ENCODE measurements around the gene HSD11B1L. TPM values are rescaled to one million over a fixed set of nuclear protein-coding genes. Genes with fewer than 3 reads are reported as not detected.

HSD11B1L gene
- total RNA-seq, 1 experiment from 2014 or later: 10.9 TPM

DNA sequence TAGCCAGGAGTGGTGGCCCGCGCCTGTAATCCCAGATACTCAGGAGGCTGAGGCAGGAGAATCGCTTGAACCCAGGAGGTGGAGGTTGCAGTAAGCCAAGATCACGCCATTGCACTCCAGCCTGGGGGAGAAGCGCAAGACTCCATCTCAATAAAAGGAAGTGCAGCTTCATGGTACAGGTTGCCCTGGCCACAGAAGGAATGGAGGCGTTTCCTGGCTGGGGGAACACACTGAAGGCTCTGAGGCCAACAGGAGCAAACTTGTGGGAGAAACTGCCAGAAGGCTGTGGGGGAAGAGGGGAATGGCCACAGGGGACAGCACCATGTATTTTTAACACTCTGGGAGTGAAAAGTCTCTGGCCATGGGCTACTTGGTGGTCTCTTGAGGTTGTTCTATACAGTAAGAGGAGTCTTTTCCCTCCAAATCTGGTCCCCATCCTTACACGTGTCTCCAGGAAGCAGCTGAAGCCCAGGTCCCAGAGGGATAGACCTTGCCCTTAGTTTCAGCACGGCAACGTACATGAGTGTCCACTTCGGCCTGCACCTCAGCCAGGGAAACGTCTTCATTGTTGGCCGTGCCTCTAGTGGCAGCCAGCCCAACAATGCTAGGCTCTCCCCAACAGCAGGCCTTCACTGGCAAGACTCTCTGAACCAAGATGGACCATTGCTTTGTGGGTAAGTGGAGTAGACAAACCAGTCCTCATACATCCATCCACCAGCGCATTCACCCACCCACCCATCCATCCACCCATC is 7.9 kb upstream of the HSD11B1L start:
- intact Hi-C loops (cut with micrococcal nuclease): no loop called here
- Histone ChIP-seq H3K27me3 (ENCODE audit: low read length) (no peaks in the 10 kb centered on the region), H3K4me2 (ENCODE audit: low read length) (no peak overlapping the region), H4K20me1 (ENCODE audit: low read length) (no peaks in the 10 kb centered on the region), H3K79me2 (ENCODE audit: low read length) (no peaks in the 10 kb centered on the region), H3K27ac (ENCODE audit: low read length) (no peak overlapping the region), H3K9me2 (replicated peaks; ENCODE audit: low read length) (no peaks in the 10 kb centered on the region), H3K4me1 (ENCODE audit: insufficient read depth, low read length) (no peaks in the 10 kb centered on the region), H2AFZ (ENCODE audit: low read length) (no peak overlapping the region), H3K36me3 (ENCODE audit: low read depth, low read length) (peaks cover 17% of the 10 kb centered on the region), H3K9ac (ENCODE audit: low read length) (no peak overlapping the region), H3F3A (ENCODE audit: low read length, unreplicated experiment) (no peaks in the 10 kb centered on the region), H3K4me3 (ENCODE audit: low read length) (no peak overlapping the region), H3K9me3 (ENCODE audit: low read length) (no peaks in the 10 kb centered on the region)
- ATAC-seq (no peak), DNase-seq (no peak)
- ChIA-PET CTCF (no interaction called here), POLR2A (ENCODE audit: unreplicated experiment) (no interaction called here)
- TF ChIP-seq EZH2phosphoT487 (IDR thresholded peaks at IDR 0.05; ENCODE audit: borderline replicate concordance, low read length) (no peak), EZH2 (IDR thresholded peaks at IDR 0.05; ENCODE audit: low read length, unreplicated experiment) (no peak)
- TF ChIP-seq, protein P1, sequence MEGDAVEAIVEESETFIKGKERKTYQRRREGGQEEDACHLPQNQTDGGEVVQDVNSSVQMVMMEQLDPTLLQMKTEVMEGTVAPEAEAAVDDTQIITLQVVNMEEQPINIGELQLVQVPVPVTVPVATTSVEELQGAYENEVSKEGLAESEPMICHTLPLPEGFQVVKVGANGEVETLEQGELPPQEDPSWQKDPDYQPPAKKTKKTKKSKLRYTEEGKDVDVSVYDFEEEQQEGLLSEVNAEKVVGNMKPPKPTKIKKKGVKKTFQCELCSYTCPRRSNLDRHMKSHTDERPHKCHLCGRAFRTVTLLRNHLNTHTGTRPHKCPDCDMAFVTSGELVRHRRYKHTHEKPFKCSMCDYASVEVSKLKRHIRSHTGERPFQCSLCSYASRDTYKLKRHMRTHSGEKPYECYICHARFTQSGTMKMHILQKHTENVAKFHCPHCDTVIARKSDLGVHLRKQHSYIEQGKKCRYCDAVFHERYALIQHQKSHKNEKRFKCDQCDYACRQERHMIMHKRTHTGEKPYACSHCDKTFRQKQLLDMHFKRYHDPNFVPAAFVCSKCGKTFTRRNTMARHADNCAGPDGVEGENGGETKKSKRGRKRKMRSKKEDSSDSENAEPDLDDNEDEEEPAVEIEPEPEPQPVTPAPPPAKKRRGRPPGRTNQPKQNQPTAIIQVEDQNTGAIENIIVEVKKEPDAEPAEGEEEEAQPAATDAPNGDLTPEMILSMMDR (conservative IDR thresholded peaks at IDR 0.05; ENCODE audit: low read depth, low read length): no peak
- no TSS peak for BruUV-seq (replicated peaks)

DNA sequence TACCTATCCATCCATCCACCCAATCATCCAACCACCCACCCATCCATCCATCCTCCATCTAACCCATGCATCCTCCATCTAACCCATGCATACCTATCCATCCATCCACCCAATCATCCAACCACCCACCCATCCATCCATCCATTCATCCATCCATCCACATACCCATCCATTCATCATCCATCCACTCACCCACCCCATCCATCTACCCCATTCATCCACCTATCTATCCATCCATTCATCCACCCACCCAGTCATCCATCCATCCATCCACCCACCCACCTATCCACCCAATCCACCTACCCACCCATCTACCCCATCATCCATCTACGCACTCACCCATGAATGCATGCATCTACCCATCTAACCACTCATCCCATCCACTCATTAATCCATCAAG is 7.1 kb upstream of the HSD11B1L start:
- no peaks in the 10 kb centered on the region for H3K4me1 ChIP-seq (ENCODE audit: insufficient read depth, low read length)
- no peak for TF ChIP-seq EZH2phosphoT487 (IDR thresholded peaks at IDR 0.05; ENCODE audit: borderline replicate concordance, low read length)
- TF ChIP-seq, protein P1 (conservative IDR thresholded peaks at IDR 0.05; ENCODE audit: low read depth, low read length): no peak
- TF ChIP-seq EZH2 (IDR thresholded peaks at IDR 0.05; ENCODE audit: low read length, unreplicated experiment): no peak
- intact Hi-C loops (cut with micrococcal nuclease): no loop called here
- H3F3A ChIP-seq (ENCODE audit: low read length, unreplicated experiment): no peaks in the 10 kb centered on the region
- ATAC-seq (no peak), DNase-seq (no peak)
- H3K36me3 ChIP-seq (ENCODE audit: low read depth, low read length): peaks cover 12% of the 10 kb centered on the region
- H3K4me3 ChIP-seq (ENCODE audit: low read length): no peak overlapping the region
- ChIA-PET CTCF (no interaction called here), POLR2A (ENCODE audit: unreplicated experiment) (no interaction called here)
- no peaks in the 10 kb centered on the region for H3K9me2 ChIP-seq (replicated peaks; ENCODE audit: low read length)
- no peak overlapping the region for H3K9ac ChIP-seq (ENCODE audit: low read length)
- no peak overlapping the region for H3K4me2 ChIP-seq (ENCODE audit: low read length)
- H2AFZ ChIP-seq (ENCODE audit: low read length): no peak overlapping the region
- no TSS peak for BruUV-seq (replicated peaks)
- no peaks in the 10 kb centered on the region for H3K79me2 ChIP-seq (ENCODE audit: low read length)
- H3K9me3 ChIP-seq (ENCODE audit: low read length): no peaks in the 10 kb centered on the region
- no peaks in the 10 kb centered on the region for H3K27me3 ChIP-seq (ENCODE audit: low read length)
- H4K20me1 ChIP-seq (ENCODE audit: low read length): no peaks in the 10 kb centered on the region
- H3K27ac ChIP-seq (ENCODE audit: low read length): no peak overlapping the region

DNA sequence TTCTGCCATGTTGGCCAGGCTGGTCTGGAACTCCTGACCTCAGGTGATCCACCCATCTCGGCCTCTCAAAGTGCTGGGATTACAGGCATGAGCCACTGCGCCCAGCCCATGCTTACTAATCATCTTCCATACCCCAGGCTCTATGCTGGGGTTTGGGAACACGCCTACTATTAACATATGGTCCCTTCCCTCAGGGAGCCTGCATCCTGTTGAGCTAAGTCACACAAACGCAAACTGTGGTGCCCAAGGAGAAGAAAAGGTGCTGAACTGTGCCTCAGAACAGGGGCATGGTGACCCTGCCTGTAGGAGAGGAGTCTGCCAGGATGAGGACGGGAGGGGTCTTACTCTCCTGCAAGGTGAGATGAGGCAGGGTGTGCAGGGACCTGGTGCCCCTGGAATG is 6.1 kb upstream of the HSD11B1L start:
- POLR2A ChIA-PET (ENCODE audit: unreplicated experiment): interaction anchor here (0.5 kb wide), 1 partner anchor 12 kb away, joined by 14 read pairs; no protein-coding TSS in a partner anchor

More for the DNA sequence above, 6.1 kb upstream of the HSD11B1L start:
- intact Hi-C loops (cut with micrococcal nuclease): no loop called here
- Histone ChIP-seq H3K27ac (ENCODE audit: low read length) (no peak overlapping the region), H3K9me3 (ENCODE audit: low read length) (no peaks in the 10 kb centered on the region), H3K9me2 (replicated peaks; ENCODE audit: low read length) (no peaks in the 10 kb centered on the region), H2AFZ (ENCODE audit: low read length) (no peak overlapping the region), H3K27me3 (ENCODE audit: low read length) (no peaks in the 10 kb centered on the region), H3K4me1 (ENCODE audit: insufficient read depth, low read length) (peaks cover 5% of the 10 kb centered on the region; the same call in 1 of the 2 replicates), H3K79me2 (ENCODE audit: low read length) (peaks cover 9% of the 10 kb centered on the region), H3K4me3 (ENCODE audit: low read length) (no peak overlapping the region), H4K20me1 (ENCODE audit: low read length) (no peaks in the 10 kb centered on the region), H3F3A (ENCODE audit: low read length, unreplicated experiment) (no peaks in the 10 kb centered on the region), H3K4me2 (ENCODE audit: low read length) (no peak overlapping the region), H3K9ac (ENCODE audit: low read length) (no peak overlapping the region), H3K36me3 (ENCODE audit: low read depth, low read length) (peaks cover 2% of the 10 kb centered on the region)
- ATAC-seq (no peak), DNase-seq (no peak)
- TF ChIP-seq EZH2phosphoT487 (IDR thresholded peaks at IDR 0.05; ENCODE audit: borderline replicate concordance, low read length) (no peak), EZH2 (IDR thresholded peaks at IDR 0.05; ENCODE audit: low read length, unreplicated experiment) (no peak)
- TF ChIP-seq, protein P1 (conservative IDR thresholded peaks at IDR 0.05; ENCODE audit: low read depth, low read length): no peak
- no TSS peak for BruUV-seq (replicated peaks)
- CTCF ChIA-PET: no interaction called here
